HCT116 (cell line): Measurements from ENCODE around the gene HES5. TPM values are rescaled to one million over a fixed set of nuclear protein-coding genes. Genes with fewer than 3 reads are reported as not detected.

ENCODE experiments used
- ATAC-seq: fragments of 200-7000 bp; cut with Tn5 transposase; 2 replicates; pipeline ENCODE4 v1.9.1; 2020; ENCODE audit warnings: mild to moderate bottlenecking, moderate library complexity
- BruUV-seq: library from RNA; stranded (reverse); fragments of 400-500 nt; replicated peaks from 2 replicates; lab custom pipeline; 2021; lab: Mats Ljungman, UMichigan
- CTCF ChIA-PET: fragments of 300-600 bp; sonication (Branson Sonifier 250); formaldehyde crosslinking; loops from one replicate; lab custom pipeline; 2021; ENCODE audit warnings: antibody characterized with exemption; lab: Charles Lee
- POLR2A ChIA-PET: fragments of 300-600, 350-600 bp; sonication (Branson Sonifier 250); formaldehyde crosslinking; loops from one replicate; lab custom pipeline; 2021; ENCODE audit warnings: antibody characterized with exemption; lab: Charles Lee
- RAD21 ChIA-PET, 2 experiments: fragments of 300-600 bp; sonication (Branson Sonifier 250); formaldehyde crosslinking; loops; one replicate each; lab custom pipeline; 2023; ENCODE audit warnings: low total read pairs in 2 of 2; ENCODE audit not compliant: uncharacterized antibody in 2 of 2, unreplicated experiment in 2 of 2, low non-redundant PET in 1 of 2; lab: Charles Lee
- DNase-seq: peaks from one replicate; pipeline ENCODE4 v3.0.0-alpha.2; 2010; ENCODE audit warnings: low read depth, low spot score
- H2AFZ ChIP-seq: fragments of 200-600 bp; shearing (Covaris generic), sonication (generic); 2 replicates; pipeline ENCODE4 v1.6.1; 2017; ENCODE audit warnings: low read depth, mixed run types, mixed read lengths, antibody characterized with exemption, low read length; ENCODE audit not compliant: poor library complexity, severe bottlenecking
- H3K27ac ChIP-seq: 2 replicates; pipeline ENCODE4 v1.5.1; 2012; ENCODE audit warnings: low read depth, low read length
- H3K27me3 ChIP-seq: fragments of 200-600 bp; sonication (generic); 2 replicates; pipeline ENCODE4 v1.6.1; 2016; ENCODE audit warnings: mixed run types, low read length, mixed read lengths; ENCODE audit not compliant: insufficient read depth
- H3K36me3 ChIP-seq, 2 experiments: fragments of 200-500 bp in 1 of 2; fragments of 200-600 bp in 1 of 2; sonication (Bioruptor generic) in 1 of 2; sonication (generic) in 1 of 2; 2 replicates each; pipeline versions ENCODE4 v1.5.1 to v1.6.1; 2014 to 2016; ENCODE audit warnings: low read length in 2 of 2, inconsistent platforms in 1 of 2, mixed read lengths in 1 of 2, mixed run types in 1 of 2; ENCODE audit not compliant: insufficient read depth in 2 of 2, control insufficient read depth in 1 of 2
- H3K4me1 ChIP-seq, 2 experiments: fragments of 200-600 bp in 1 of 2; sonication (generic) in 1 of 2; 2 replicates each; pipeline versions ENCODE4 v1.5.1 to v1.6.1; 2012 to 2017; ENCODE audit warnings: low read length in 2 of 2, inconsistent platforms in 1 of 2, mild to moderate bottlenecking in 1 of 2, mixed read lengths in 1 of 2, mixed run types in 1 of 2, moderate library complexity in 1 of 2; ENCODE audit not compliant: insufficient read depth in 2 of 2, control insufficient read depth in 1 of 2
- H3K4me2 ChIP-seq: fragments of 200-600 bp; sonication (generic); 2 replicates; pipeline ENCODE4 v1.6.1; 2017; ENCODE audit warnings: mixed run types, low read length, mixed read lengths
- H3K4me3 ChIP-seq, 2 experiments: fragments of 200-600 bp in 1 of 2; sonication (generic) in 1 of 2; replicated peaks in 1 of 2; 2 replicates each; pipeline ENCODE4 v1.5.1; 2011 to 2016; ENCODE audit warnings: low read length in 2 of 2, control low read depth in 1 of 2, low read depth in 1 of 2, mild to moderate bottlenecking in 1 of 2, mixed read lengths in 1 of 2, mixed run types in 1 of 2
- H3K79me2 ChIP-seq: fragments of 200-600 bp; sonication (generic); 2 replicates; pipeline ENCODE4 v1.6.1; 2017; ENCODE audit warnings: mild to moderate bottlenecking, mixed run types, low read length, moderate library complexity, mixed read lengths; ENCODE audit not compliant: insufficient read depth
- H3K9ac ChIP-seq: fragments of 200-600 bp; sonication (generic); 2 replicates; pipeline ENCODE4 v1.6.1; 2016; ENCODE audit warnings: low read length, mixed read lengths
- H3K9me2 ChIP-seq: fragments of 200-600 bp; sonication (generic), shearing (Covaris generic); 2 replicates; pipeline ENCODE4 v1.6.1; 2017; ENCODE audit warnings: mixed run types, mild to moderate bottlenecking, moderate library complexity; ENCODE audit not compliant: insufficient read depth
- H3K9me3 ChIP-seq, 2 experiments: fragments of 200-500 bp in 1 of 2; fragments of 200-600 bp in 1 of 2; sonication (Bioruptor generic) in 1 of 2; sonication (generic) in 1 of 2; 2 replicates each; pipeline ENCODE4 v1.6.1; 2014 to 2017; ENCODE audit warnings: low read length in 2 of 2, mixed read lengths in 2 of 2, inconsistent platforms in 1 of 2, low read depth in 1 of 2, mild to moderate bottlenecking in 1 of 2, mixed run types in 1 of 2, moderate library complexity in 1 of 2; ENCODE audit not compliant: control insufficient read depth in 1 of 2, insufficient read depth in 1 of 2
- H4K20me1 ChIP-seq: fragments of 200-600 bp; sonication (generic), shearing (Covaris generic); 2 replicates; pipeline ENCODE4 v1.6.1; 2017; ENCODE audit warnings: mixed run types, mild to moderate bottlenecking, moderate library complexity; ENCODE audit not compliant: insufficient read depth
- JUND ChIP-seq: IDR thresholded peaks from 2 replicates; pipeline ENCODE4 v1.6.1; 2012
- REST ChIP-seq: IDR thresholded peaks from 2 replicates; pipeline ENCODE4 v1.6.1; 2012; ENCODE audit warnings: low read depth
- ZBTB33 ChIP-seq: IDR thresholded peaks from 2 replicates; pipeline ENCODE4 v1.6.1; 2011; ENCODE audit warnings: mild to moderate bottlenecking, low read length, moderate library complexity; ENCODE audit not compliant: insufficient replicate concordance; ENCODE audit errors: extremely low read depth
- ZFX ChIP-seq: fragments of 450-650 bp; IDR thresholded peaks from 2 replicates; pipeline ENCODE4 v1.6.1; 2017
- intact Hi-C: fragments of 100-400 bp; cut with micrococcal nuclease; formaldehyde crosslinking; loops from 2 replicates; pipeline ENCODE4 v1.10.0; 2022
- total RNA-seq: library from RNA; stranded (reverse); gene quantifications from one replicate; pipeline ENCODE4 v1.2.1, GENCODE V29; 2021; ENCODE audit not compliant: unreplicated experiment

Gene HES5
- total RNA-seq, 1 experiment from 2014 or later = not detected

GRCh38 chr1:2544875-2545640 is 15.0 kb upstream of the HES5 start:
- Histone ChIP-seq H3K4me1 (peaks cover 24 to 51% of the 10 kb centered on the region in 2 experiments), H3K4me3 (no peak overlapping the region; a peak in 1 of 4 replicates), H3K9me3 (no peaks in the 10 kb centered on the region), H3K9ac (peak overlapping the region; percentile 47; the same call in 1 of the 2 replicates), H3K36me3 (no peaks in the 10 kb centered on the region), H3K79me2 (no peaks in the 10 kb centered on the region), H3K4me2 (peak overlapping the region; percentile 81), H3K27me3 (no peaks in the 10 kb centered on the region), H3K27ac (peak overlapping the region; percentile 57; the same call in 1 of the 2 replicates), H2AFZ (no peak overlapping the region), H4K20me1 (no peaks in the 10 kb centered on the region), H3K9me2 (no peaks in the 10 kb centered on the region)
- DNase-seq = no peak
- BruUV-seq = no TSS peak
- ATAC-seq = no peak
- ChIA-PET CTCF (interaction anchor here (1.1 to 1.2 kb wide), 2 partner anchors 19 to 254 kb away, joined by 3 to 6 read pairs; partner anchors contain the start of gene PANK4), RAD21 (interaction anchor here (1.0 to 1.2 kb wide), 2 partner anchors 19 kb away, joined by 3 to 4 read pairs; partner anchors contain the start of gene PANK4 (in 2 of the 2)), POLR2A (interaction anchor here (0.6 to 1.6 kb wide), 4 partner anchors 10 to 132 kb away, joined by 3 to 13 read pairs (median 6); partner anchors contain the start of gene PANK4)
- intact Hi-C loops = no loop called here
- TF ChIP-seq JUND = no peak
- TF ChIP-seq ZFX = no peak
- TF ChIP-seq REST = no peak
- TF ChIP-seq ZBTB33 = no peak
